ENCODE data around the gene MPZL3.
"Not testable (repeated sequence)": the region's sequence is repeated elsewhere in the genome, so short reads cannot be mapped to it uniquely, and the experiment has no call there.

MPZL3 gene

DNA sequence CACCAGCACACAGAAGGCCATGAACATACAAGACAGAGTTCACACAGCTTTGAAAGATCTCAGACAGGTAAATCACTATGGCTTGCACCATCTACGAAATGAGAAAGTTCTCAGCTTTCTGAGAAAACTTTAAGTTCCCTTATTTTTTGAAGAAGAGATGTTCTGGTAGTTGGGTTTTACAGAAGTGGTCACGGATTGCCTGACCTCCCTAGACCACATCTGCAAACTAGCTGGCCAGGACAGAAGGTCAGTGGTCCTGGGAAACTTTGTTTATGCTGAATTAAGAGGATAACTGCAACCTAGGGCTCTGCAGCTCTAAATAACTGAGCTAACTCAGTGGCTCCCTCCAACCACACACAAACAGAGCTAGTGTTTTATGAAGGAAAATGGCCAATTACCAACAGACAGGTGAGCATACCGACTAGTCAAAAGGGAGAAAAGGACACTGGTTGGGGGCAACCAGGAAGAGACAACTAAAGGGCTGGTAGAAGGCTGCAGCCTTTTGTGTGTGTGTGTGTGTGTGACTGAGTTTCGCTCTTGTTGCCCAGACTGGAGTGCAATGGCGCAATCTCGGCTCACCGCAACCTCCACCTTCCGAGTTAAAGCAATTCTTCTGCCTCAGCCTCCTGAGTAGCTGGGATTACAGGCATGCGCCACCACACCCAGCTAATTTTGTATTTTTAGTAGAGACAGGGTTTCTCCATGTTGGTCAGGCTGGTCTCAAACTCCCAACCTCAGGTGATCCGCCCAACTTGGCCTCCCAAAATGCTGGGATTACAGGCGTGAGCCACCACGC is 67.2 kb downstream of the MPZL3 start:
- no peak for DNase-seq (ENCODE audit: low read depth, low spot score)

DNA sequence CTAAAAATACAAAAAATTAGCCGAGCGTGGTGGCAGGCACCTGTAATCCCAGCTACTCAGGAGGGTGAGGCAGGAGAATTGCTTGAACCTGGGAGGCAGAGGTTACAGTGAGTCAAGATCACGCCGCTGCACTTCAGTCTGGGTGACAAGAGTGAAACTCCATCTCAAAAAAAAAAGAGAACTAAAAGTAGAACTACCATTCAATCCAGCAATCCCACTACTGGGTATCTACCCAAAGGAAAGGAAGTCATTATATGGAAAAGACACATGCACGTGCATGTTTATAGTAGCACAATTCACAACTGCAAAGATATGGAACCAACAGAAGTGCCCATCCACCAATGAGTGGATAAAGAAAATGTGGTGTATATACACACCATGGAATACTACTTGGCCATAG is 68.5 kb downstream of the MPZL3 start:
- not testable (repeated sequence) for DNase-seq (ENCODE audit: low read depth, low spot score)

DNA sequence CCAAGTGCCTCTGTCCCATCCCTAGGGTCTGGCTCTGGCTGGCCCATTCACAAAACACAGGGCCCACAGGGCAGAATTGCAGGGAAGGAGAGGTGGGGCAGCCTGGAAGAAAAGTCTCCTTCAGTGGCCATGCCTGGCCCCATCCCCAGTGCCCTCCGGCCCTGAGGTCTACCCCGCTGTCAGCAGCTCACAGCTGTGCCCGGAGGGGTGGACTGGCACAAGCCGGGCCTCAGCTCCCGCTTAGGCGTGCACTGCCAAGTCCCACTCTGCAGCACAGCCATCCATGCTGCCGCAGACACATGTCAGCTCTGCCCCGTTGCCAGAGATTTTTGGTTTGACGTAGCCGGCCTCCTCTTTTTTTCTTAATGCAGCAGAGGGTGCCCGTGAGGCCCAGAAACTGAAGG is 71.9 kb downstream of the MPZL3 start:
- no peak for DNase-seq (ENCODE audit: low read depth, low spot score)

DNA sequence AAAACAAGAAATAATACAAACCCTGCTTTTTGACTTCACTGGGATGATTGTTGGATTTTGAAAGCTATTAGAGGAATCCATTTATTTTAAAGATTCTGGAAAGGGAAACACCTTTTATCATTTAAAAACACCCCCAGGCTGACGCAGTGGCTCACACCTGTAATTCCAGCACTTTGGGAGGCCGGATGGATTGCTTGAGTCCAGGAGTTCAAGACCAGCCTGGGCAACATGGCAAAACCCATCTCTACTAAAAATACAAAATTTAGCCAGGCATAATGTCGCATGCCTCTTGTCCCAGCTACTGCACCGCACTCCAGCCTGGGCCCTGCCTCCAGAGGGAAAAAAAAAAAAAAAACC is 75.4 kb downstream of the MPZL3 start:
- no peak for DNase-seq (ENCODE audit: low read depth, low spot score)
